ENCODE data around the gene SLC27A3. TPM values are rescaled to one million over a fixed set of nuclear protein-coding genes. Genes with fewer than 3 reads are reported as not detected.
"Not testable (repeated sequence)": the region's sequence is repeated elsewhere in the genome, so short reads cannot be mapped to it uniquely, and the experiment has no call there.

Gene SLC27A3
- total RNA-seq, 2 donors from 2014 or later, result 71.7 to 116 TPM

DNA sequence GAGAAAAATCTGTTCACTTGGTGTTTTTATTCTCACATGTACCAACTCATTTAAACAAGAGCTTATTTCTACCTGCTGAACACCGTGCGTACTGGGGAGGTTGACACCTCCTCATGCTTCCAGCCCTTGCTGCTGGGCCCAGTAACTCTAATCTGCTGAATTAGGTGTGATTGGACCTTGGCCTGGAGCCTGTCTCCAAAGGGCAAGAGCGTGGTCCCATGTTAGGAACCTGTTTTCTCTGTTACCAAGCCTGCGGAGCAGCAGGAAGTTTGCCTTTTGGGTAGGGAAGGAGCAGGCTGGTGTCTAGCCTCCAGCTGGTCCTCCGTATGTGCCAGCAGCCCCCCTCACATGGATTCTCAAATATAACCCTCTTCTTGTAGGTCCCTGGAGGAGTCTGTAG, 10.9 kb upstream of the SLC27A3 start:
- TF ChIP-seq, protein P1, sequence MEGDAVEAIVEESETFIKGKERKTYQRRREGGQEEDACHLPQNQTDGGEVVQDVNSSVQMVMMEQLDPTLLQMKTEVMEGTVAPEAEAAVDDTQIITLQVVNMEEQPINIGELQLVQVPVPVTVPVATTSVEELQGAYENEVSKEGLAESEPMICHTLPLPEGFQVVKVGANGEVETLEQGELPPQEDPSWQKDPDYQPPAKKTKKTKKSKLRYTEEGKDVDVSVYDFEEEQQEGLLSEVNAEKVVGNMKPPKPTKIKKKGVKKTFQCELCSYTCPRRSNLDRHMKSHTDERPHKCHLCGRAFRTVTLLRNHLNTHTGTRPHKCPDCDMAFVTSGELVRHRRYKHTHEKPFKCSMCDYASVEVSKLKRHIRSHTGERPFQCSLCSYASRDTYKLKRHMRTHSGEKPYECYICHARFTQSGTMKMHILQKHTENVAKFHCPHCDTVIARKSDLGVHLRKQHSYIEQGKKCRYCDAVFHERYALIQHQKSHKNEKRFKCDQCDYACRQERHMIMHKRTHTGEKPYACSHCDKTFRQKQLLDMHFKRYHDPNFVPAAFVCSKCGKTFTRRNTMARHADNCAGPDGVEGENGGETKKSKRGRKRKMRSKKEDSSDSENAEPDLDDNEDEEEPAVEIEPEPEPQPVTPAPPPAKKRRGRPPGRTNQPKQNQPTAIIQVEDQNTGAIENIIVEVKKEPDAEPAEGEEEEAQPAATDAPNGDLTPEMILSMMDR (IDR thresholded peaks at IDR 0.05), result no peak
- no peak for DNase-seq (ENCODE audit: low spot score)
- H3K27me3 ChIP-seq (replicated peaks; ENCODE audit: insufficient read depth), result no peaks in the 10 kb centered on the region
- ATAC-seq (ENCODE audit: insufficient number of reproducible peaks, low FRiP score, low read depth), result no peak
- H3K4me1 ChIP-seq (ENCODE audit: control insufficient read depth in 1 of 2, low read depth in 2 of 2), result peaks cover 0 to 4% of the 10 kb centered on the region in 2 donors
- H3K9me3 ChIP-seq, result no peaks in the 10 kb centered on the region
- peak overlapping the region in 1 of 2 donors; percentile 13 for H3K27ac ChIP-seq
- H3K4me3 ChIP-seq, result no peak overlapping the region
- H3K36me3 ChIP-seq, result peaks cover 57% of the 10 kb centered on the region

DNA sequence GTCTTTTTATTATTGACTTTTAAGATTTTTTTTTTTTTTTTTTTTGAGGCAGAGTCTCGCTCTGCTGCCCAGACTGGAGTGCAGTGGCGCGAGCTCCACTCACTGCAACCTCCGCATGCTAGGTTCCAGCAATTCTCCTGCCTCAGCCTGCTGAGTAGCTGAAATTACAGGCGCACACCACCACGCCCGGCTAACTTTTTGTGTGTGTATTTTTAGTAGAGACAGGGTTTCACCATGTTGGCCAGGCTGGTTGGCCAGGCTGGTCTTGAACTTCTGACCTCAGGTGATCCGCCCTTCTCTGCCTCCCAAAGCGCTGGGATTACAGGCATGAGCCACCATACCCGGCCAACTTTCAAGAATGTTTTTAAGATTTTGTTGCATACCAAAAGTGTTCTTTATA, 8.5 kb upstream of the SLC27A3 start:
- H3K4me3 ChIP-seq; H3K9me3 ChIP-seq; H3K27me3 ChIP-seq (replicated peaks; ENCODE audit: insufficient read depth); H3K4me1 ChIP-seq (ENCODE audit: control insufficient read depth in 1 of 2, low read depth in 2 of 2); DNase-seq (ENCODE audit: low spot score); ATAC-seq (ENCODE audit: insufficient number of reproducible peaks, low FRiP score, low read depth): not testable (repeated sequence)
- Histone ChIP-seq H3K36me3 (peaks cover 68% of the 10 kb centered on the region), H3K27ac (peak overlapping the region; percentile 44 to 74)

DNA sequence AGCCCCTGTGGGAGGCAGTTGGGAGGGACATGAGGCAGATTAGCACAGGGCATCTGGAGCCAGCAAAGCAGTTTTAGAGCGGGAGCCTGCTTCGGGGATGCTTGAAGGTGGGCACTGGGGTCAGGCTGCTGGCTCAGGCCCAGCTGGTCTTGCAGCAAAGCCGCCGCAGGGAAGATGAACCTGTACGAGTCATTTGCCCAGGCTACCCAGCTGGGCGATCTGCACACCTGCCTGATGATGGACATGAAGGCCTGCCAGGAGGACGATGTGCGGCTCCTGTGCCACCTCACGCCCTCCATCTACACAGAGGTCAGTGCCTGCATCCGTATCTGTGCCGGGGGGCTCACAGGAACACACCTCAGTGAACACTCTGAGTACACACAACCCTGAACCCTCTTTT, 7.7 kb upstream of the SLC27A3 start:
- ATAC-seq (ENCODE audit: insufficient number of reproducible peaks, low FRiP score, low read depth), result no peak
- Histone ChIP-seq H3K4me3 (no peak overlapping the region), H3K4me1 (ENCODE audit: control insufficient read depth in 1 of 2, low read depth in 2 of 2) (peaks cover 4 to 8% of the 10 kb centered on the region in 2 donors), H3K36me3 (peaks cover 69% of the 10 kb centered on the region), H3K27me3 (replicated peaks; ENCODE audit: insufficient read depth) (no peaks in the 10 kb centered on the region), H3K27ac (peak overlapping the region; percentile 44 to 74), H3K9me3 (no peaks in the 10 kb centered on the region)
- no peak for DNase-seq (ENCODE audit: low spot score)
- TF ChIP-seq, protein P1 (IDR thresholded peaks at IDR 0.05), result no peak

DNA sequence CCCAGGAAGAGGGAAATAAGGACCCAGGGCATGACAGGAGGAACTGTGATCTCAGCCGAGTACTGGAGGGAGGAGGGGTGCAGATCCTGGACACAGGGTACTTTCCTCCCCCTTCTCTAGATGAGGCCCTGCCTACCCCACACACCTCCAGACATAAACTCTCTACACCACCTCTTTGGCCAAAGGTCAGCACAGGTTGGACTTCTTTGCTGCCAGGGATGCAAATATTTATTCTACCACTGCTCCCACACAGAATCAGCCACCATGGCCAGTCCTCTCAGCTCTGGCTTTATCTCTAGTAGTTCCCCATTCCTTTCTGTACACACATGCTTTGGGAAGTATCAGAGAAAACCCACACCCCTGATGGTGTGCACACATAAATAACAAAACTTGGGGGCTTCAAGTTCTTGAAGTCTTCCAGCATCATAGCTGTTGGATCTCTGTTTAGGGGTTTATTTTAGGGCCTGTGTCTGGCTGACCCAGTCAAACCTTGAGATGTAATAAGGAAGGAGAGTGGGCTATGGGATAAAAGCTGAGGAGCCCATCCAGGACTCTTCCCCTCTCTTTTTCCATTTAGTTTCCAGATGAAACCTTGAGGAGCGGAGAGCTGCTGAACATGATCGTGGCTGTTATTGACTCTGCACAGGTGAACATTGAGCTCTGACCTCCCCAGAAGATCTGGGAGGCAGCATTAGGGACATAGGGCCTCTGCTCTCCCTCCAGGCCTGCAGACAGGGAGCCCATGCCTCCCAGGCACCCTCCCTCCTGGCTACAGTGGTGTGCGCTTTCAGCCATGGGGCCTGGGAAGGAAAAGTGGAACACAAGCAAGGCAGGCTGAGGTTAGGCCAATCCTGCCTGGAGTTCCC, 6.7 kb upstream of the SLC27A3 start:
- no peak overlapping the region for H3K4me3 ChIP-seq
- H3K4me1 ChIP-seq (ENCODE audit: control insufficient read depth in 1 of 2, low read depth in 2 of 2), result peaks cover 7 to 15% of the 10 kb centered on the region in 2 donors
- no peaks in the 10 kb centered on the region for H3K27me3 ChIP-seq (replicated peaks; ENCODE audit: insufficient read depth)
- no peak for DNase-seq (ENCODE audit: low spot score)
- H3K27ac ChIP-seq, result peak overlapping the region; percentile 9 to 34
- H3K36me3 ChIP-seq, result peaks cover 69% of the 10 kb centered on the region
- H3K9me3 ChIP-seq, result no peaks in the 10 kb centered on the region
- no peak for ATAC-seq (ENCODE audit: insufficient number of reproducible peaks, low FRiP score, low read depth)
- TF ChIP-seq, protein P1 (IDR thresholded peaks at IDR 0.05), result no peak

DNA sequence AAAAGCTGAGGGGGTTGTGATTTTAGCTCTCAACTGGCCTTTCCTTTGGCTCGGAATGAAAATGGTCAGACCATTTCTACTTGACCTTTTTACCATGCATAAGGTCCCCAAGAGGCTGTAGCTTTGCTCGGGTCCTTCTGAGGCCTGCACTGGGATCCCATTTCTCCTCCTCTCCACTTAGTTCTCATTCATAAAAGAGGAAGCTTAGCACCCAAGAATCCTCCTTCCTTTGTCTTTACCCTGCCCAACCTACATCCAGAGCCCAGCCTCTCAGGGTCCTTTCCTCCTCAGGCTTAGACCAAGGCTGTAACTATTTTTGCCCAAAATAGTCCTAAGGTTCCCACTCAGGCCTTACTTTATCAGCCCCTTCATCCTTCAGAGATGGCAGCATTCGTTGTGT, 6.0 kb upstream of the SLC27A3 start:
- no peak overlapping the region for H3K4me3 ChIP-seq
- peaks cover 62% of the 10 kb centered on the region for H3K36me3 ChIP-seq
- no peak for DNase-seq (ENCODE audit: low spot score)
- peaks cover 12 to 21% of the 10 kb centered on the region in 2 donors for H3K4me1 ChIP-seq (ENCODE audit: control insufficient read depth in 1 of 2, low read depth in 2 of 2)
- no peak for ATAC-seq (ENCODE audit: insufficient number of reproducible peaks, low FRiP score, low read depth)
- H3K9me3 ChIP-seq, result no peaks in the 10 kb centered on the region
- TF ChIP-seq, protein P1 (IDR thresholded peaks at IDR 0.05), result no peak
- H3K27ac ChIP-seq, result peak overlapping the region; percentile 9 to 34
- H3K27me3 ChIP-seq (replicated peaks; ENCODE audit: insufficient read depth), result no peaks in the 10 kb centered on the region

Measured in thoracic aorta (tissue), 2 donors.